Right lobe of liver (tissue), 6 donors: ENCODE data around the gene FOXP1. TPM values are rescaled to one million over a fixed set of nuclear protein-coding genes. Genes with fewer than 3 reads are reported as not detected.

ENCODE experiments used
- ATAC-seq, 4 donors: fragments of 200-7000 bp; cut with Tn5 transposase; one replicate each; pipeline ENCODE4 v1.9.1; 2020; ENCODE audit warnings: mild to moderate bottlenecking in 4 of 4, moderate library complexity in 4 of 4
- DNase-seq, 3 donors: peaks; one replicate each; pipeline ENCODE4 v3.0.0-alpha.2; 2020
- H3K27ac ChIP-seq, 3 donors: fragments of 200-600 bp; one replicate each; pipeline ENCODE4 v1.8.0; 2022
- H3K27me3 ChIP-seq, 2 donors: fragments of 200-600 bp; one replicate each; pipeline ENCODE4 v1.8.0; 2022
- H3K36me3 ChIP-seq, 4 donors: fragments of 200-600 bp; sonication (generic) in 1 of 4; one replicate each; pipeline versions ENCODE4 v1.5.1 to v1.8.0; 2017 to 2022; ENCODE audit warnings: control low read depth in 1 of 4
- H3K4me1 ChIP-seq, 4 donors: fragments of 200-600 bp; sonication (generic) in 1 of 4; one replicate each; pipeline versions ENCODE4 v1.5.1 to v1.8.0; 2017 to 2022; ENCODE audit warnings: control low read depth in 1 of 4
- H3K4me3 ChIP-seq, 3 donors: fragments of 200-600 bp; one replicate each; pipeline ENCODE4 v1.8.0; 2022
- H3K9me3 ChIP-seq, 4 donors: fragments of 200-600 bp; sonication (generic) in 1 of 4; one replicate each; pipeline versions ENCODE4 v1.5.1 to v1.8.0; 2017 to 2022; ENCODE audit warnings: control low read depth in 1 of 4
- CTCF ChIP-seq, 4 donors: fragments of 200-600 bp in 3 of 4; fragments of 450-650 bp in 1 of 4; IDR thresholded peaks; one replicate each; pipeline versions ENCODE4 v1.5.1 to v1.8.0; 2016 to 2022; ENCODE audit warnings: antibody characterized with exemption in 4 of 4, mild to moderate bottlenecking in 2 of 4
- POLR2A ChIP-seq: fragments of 450-650 bp; IDR thresholded peaks from one replicate; pipeline ENCODE4 v1.6.1; 2017; ENCODE audit warnings: antibody characterized with exemption, mild to moderate bottlenecking
- WGBS: methylation state at CpG from one replicate; pipeline ENCODE4 v1.1.6; 2018; ENCODE audit warnings: low coverage, low lambda C conversion rate; ENCODE audit not compliant: insufficient coverage; ENCODE audit errors: missing lambda C conversion rate; 5-methylcytosine and 5-hydroxymethylcytosine counted together
- intact Hi-C, 2 donors: fragments of 100-400 bp; cut with DNase I; formaldehyde crosslinking; loops; one replicate each; pipeline versions ENCODE4 v1.11.2 to v1.14.1; 2022
- total RNA-seq, 6 experiments: library from RNA; depleted of rRNA in 2 of 6; stranded (reverse); fragments of >200 nt in 2 of 6; fragmentation: NEBNext Ultra II Directional in 3 of 6; extraction: Animal tissue kit (Norgen Biotek cat#: 25700) in 3 of 6; gene quantifications; one replicate each; pipeline versions ENCODE4 v1.1.0 to v1.2.4, GENCODE V29; 2016 to 2023
- donor health status: DM: no; HTN: yes; CAD: no.
- donor health status: DM: no; HTN: no; CAD: no.
- donor health status: DM: no; HTN: no; CAD: no.
- donor health status: DM: no; HTN: yes; CAD: no.
- donor health status: DM: no; HTN: yes; CAD: no.

The FOXP1 gene
- total RNA-seq, 6 experiments from 2014 or later = 26.7 to 47.7 (median 35.2) TPM

DNA sequence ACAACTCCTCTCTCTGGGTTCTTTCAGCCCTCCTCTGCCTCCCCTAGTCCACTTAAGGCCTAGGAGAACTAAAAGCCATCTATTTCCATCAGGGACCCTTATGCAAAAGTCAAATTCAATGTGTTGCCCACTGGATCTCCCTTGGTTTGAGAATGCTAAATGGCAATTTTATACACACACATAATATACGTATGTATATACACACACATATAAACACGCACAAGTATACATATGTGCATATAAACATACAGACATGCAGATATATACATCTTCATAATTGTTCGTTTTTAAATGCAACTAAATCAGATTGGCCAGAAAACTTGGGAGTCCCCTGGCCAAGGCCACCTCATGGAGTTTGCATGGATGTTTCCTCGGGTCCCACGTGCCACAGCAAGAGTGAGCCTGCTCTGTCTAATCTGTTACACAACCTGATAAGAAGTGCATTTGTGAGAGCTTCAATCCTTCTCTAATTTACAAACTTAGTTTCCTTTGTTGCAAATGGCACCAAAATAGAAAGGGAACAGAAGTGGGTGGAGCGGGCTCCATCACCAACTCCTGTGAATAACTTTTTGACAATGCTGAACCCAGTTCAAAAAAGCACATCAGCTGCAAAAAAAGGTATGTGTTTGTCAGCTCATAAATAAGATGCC lies 84.2 kb downstream of the FOXP1 start:
- WGBS = 95% methylated on average over 6 of the region's 6 CpGs
- no peaks in the 10 kb centered on the region for H3K27me3 ChIP-seq
- no peaks in the 10 kb centered on the region for H3K9me3 ChIP-seq
- TF ChIP-seq POLR2A (no peak), CTCF (IDR thresholded peaks at IDR 0.05) (no peak)
- no peak overlapping the region for H3K27ac ChIP-seq
- DNase-seq (no peak), ATAC-seq (no peak)
- no peak overlapping the region for H3K4me3 ChIP-seq
- H3K36me3 ChIP-seq = no peaks in the 10 kb centered on the region
- H3K4me1 ChIP-seq = peaks cover 0 to 9% (median 0%) of the 10 kb centered on the region in 4 donors
- intact Hi-C loops = no loop called here

DNA sequence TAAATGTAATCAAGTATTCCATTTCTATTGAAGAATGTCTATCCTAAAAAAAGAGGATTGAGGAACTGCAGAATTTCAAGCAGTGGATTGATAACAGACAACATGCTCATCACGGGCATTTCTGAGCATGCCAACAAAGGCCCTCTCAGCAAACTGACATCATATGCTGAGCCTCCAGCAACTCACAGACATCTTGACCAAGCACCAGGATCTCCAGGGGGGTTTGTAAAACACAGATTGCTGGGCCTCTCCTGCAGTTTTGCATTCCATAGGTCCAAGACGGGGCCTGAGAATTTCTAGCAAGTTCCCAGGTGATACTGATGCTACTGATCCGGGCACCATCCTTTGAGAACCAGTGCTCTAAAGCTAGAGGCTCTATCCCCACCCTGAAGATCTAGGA lies 85.0 kb downstream of the FOXP1 start:
- intact Hi-C loops = no loop called here
- Histone ChIP-seq H3K36me3 (no peaks in the 10 kb centered on the region), H3K27ac (no peak overlapping the region), H3K4me1 (peaks cover 0 to under 1% (median 0%) of the 10 kb centered on the region in 4 donors), H3K9me3 (no peaks in the 10 kb centered on the region), H3K27me3 (no peaks in the 10 kb centered on the region), H3K4me3 (no peak overlapping the region)
- no CpG with 5 or more reads among the region's 3 CpGs for WGBS
- TF ChIP-seq POLR2A (no peak), CTCF (IDR thresholded peaks at IDR 0.05) (no peak)
- no peak for ATAC-seq
- no peak for DNase-seq

GRCh38 chr3:71497971-71498444 lies 85.5 kb downstream of the FOXP1 start:
- H3K4me1 ChIP-seq = no peaks in the 10 kb centered on the region
- no peak for TF ChIP-seq CTCF (IDR thresholded peaks at IDR 0.05)
- TF ChIP-seq POLR2A = no peak
- H3K36me3 ChIP-seq = no peaks in the 10 kb centered on the region
- H3K27ac ChIP-seq = no peak overlapping the region
- WGBS = 56% methylated on average over 3 of the region's 5 CpGs
- H3K9me3 ChIP-seq = no peaks in the 10 kb centered on the region
- no peak overlapping the region for H3K4me3 ChIP-seq
- ATAC-seq = peak in 3 of 4 donors; percentile 31 to 63 (median 41)
- intact Hi-C loops = no loop called here
- DNase-seq = no peak
- H3K27me3 ChIP-seq = no peaks in the 10 kb centered on the region

DNA sequence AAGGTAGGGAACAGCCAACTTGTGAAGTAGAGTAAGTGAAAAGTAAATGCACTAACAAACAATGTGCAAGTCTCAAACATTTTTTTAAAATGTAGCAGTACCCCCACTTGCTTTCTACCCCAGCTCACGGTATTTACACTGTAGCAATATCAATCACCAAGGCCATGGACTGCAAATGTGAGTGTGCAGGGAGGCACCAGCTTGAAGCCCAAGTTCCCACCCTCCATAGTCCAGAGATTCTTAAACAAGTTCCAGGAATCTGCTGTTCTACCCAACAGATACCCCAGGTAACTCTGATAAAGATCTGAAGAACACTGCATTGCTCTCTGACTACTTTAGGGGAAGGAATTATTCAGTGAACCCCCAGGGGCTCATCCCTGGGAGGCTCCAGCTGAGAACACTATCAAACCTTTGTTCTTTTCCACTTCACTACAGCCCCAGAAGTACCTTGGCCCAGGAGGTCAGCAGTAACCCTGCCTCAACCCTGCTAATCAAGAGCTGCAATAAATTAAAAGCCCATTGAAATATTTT lies 86.1 kb downstream of the FOXP1 start:
- no peak for TF ChIP-seq POLR2A
- TF ChIP-seq CTCF (IDR thresholded peaks at IDR 0.05) = no peak
- H3K9me3 ChIP-seq = no peaks in the 10 kb centered on the region
- H3K4me1 ChIP-seq = no peaks in the 10 kb centered on the region
- no peak overlapping the region for H3K4me3 ChIP-seq
- ATAC-seq = no peak
- no peaks in the 10 kb centered on the region for H3K27me3 ChIP-seq
- H3K27ac ChIP-seq = no peak overlapping the region
- no peak for DNase-seq
- intact Hi-C loops = no loop called here
- H3K36me3 ChIP-seq = no peaks in the 10 kb centered on the region
- 67% methylated on average over 1 of the region's 1 CpG for WGBS
